Measurements from ENCODE around the gene ZIC3. TPM values are rescaled to one million over a fixed set of nuclear protein-coding genes. Genes with fewer than 3 reads are reported as not detected.

Gene ZIC3
- total and polyA plus RNA-seq, 11 donors = not detected

- H3K9me3 ChIP-seq = no peaks in the 10 kb centered on the region
- ATAC-seq = no peak
- no peaks in the 10 kb centered on the region for H3K36me3 ChIP-seq
- no peak for DNase-seq
- TF ChIP-seq CTCF (IDR thresholded peaks at IDR 0.05) (no peak), POLR2A (IDR thresholded peaks at IDR 0.05) (no peak)
- H3K27ac ChIP-seq = no peak overlapping the region
- intact Hi-C loops (cut with DNase I) = no loop called here
- WGBS, 4 donors = 2 to 20% (median 11%) methylated on average over 36 to 53 of the region's 53 CpGs
- H3K4me1 ChIP-seq = peaks cover 0 to 27% (median 4%) of the 10 kb centered on the region in 12 donors
- peaks cover 11 to 96% (median 67%) of the 10 kb centered on the region in 9 donors for H3K27me3 ChIP-seq
- no peak overlapping the region for H3K4me3 ChIP-seq
Observed at GRCh38 chrX:137568741-137569469, 3.0 kb downstream of the ZIC3 start.

GRCh38 chrX:137569470-137569891, 3.6 kb downstream of the ZIC3 start:
- TF ChIP-seq POLR2A (IDR thresholded peaks at IDR 0.05) = no peak
- no peak for TF ChIP-seq CTCF (IDR thresholded peaks at IDR 0.05)
- Histone ChIP-seq H3K9me3 (no peaks in the 10 kb centered on the region), H3K4me1 (peaks cover 0 to 32% (median 4%) of the 10 kb centered on the region in 12 donors), H3K27ac (no peak overlapping the region), H3K36me3 (no peaks in the 10 kb centered on the region), H3K4me3 (no peak overlapping the region), H3K27me3 (peaks cover 11 to 97% (median 67%) of the 10 kb centered on the region in 9 donors)
- DNase-seq (no peak), ATAC-seq (no peak)
- WGBS, 4 donors = 4 to 29% (median 11%) methylated on average over 16 of the region's 16 CpGs
- intact Hi-C loops (cut with DNase I) = no loop called here

- DNase-seq (no peak), ATAC-seq (no peak)
- Histone ChIP-seq H3K36me3 (no peaks in the 10 kb centered on the region), H3K27me3 (peaks cover 12 to 94% (median 66%) of the 10 kb centered on the region in 9 donors), H3K9me3 (no peaks in the 10 kb centered on the region), H3K27ac (no peak overlapping the region), H3K4me3 (no peak overlapping the region), H3K4me1 (peaks cover 0 to 14% (median 0%) of the 10 kb centered on the region in 12 donors)
- TF ChIP-seq CTCF (IDR thresholded peaks at IDR 0.05) (no peak), POLR2A (IDR thresholded peaks at IDR 0.05) (no peak)
- 9 to 35% (median 19%) methylated on average over 17 to 44 of the region's 44 CpGs for WGBS, 4 donors
- intact Hi-C loops (cut with DNase I) = no loop called here
Observed at GRCh38 chrX:137573324-137574101, 7.6 kb downstream of the ZIC3 start.

- ATAC-seq = no peak
Observed at GRCh38 chrX:137574102-137574783, 8.3 kb downstream of the ZIC3 start.

More at GRCh38 chrX:137574102-137574783, 8.3 kb downstream of the ZIC3 start:
- no peak overlapping the region for H3K27ac ChIP-seq
- intact Hi-C loops (cut with DNase I) = no loop called here
- H3K27me3 ChIP-seq = peaks cover 12 to 87% (median 60%) of the 10 kb centered on the region in 9 donors
- no peak for TF ChIP-seq CTCF (IDR thresholded peaks at IDR 0.05)
- TF ChIP-seq POLR2A (IDR thresholded peaks at IDR 0.05) = no peak
- H3K4me1 ChIP-seq = peaks cover 0 to 9% (median 0%) of the 10 kb centered on the region in 12 donors
- no peak overlapping the region for H3K4me3 ChIP-seq
- no peaks in the 10 kb centered on the region for H3K9me3 ChIP-seq
- 2 to 41% (median 13%) methylated on average over 41 to 67 of the region's 67 CpGs for whole genome bisulfite sequencing, 4 donors
- no peaks in the 10 kb centered on the region for H3K36me3 ChIP-seq
- no peak for DNase-seq
